ENCODE results near the gene SLC1A2.

GRCh38 chr11:35372565-35373283 lies 46.6 kb downstream of the SLC1A2 start:
- TF ChIP-seq CTCF (conservative IDR thresholded peaks at IDR 0.05; ENCODE audit: low read depth, low read length) (no peak), EZH2 (IDR thresholded peaks at IDR 0.05; ENCODE audit: borderline replicate concordance, low read depth, low read length, poor library complexity, severe bottlenecking) (no peak)
